ENCODE data around the gene SRGAP2C.
"Not testable (repeated sequence)": the region's sequence is repeated elsewhere in the genome, so short reads cannot be mapped to it uniquely, and the experiment has no call there.

Gene SRGAP2C

DNA sequence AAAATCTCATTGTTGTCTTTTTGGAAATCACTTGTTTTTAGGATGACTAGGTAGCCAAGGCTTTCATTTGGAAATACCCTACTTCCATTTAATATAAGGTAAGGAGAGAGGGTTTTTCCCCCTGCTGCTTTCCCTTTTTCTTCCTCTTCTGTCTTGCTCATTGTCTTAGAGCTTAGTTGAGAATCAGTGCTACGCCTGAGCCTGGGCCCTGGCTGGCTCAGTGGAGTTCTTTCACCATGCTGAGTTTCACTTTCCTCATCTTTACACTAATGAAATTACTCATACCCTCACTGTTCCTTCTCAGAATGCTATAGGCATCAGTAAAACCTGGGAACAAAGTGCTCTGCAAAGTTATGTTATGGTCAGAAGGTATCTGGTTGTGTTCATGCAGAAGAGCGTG is 154.8 kb downstream of the SRGAP2C start:
- not testable (repeated sequence) for DNase-seq (ENCODE audit: low spot score)

- DNase-seq (ENCODE audit: low spot score): not testable (repeated sequence)
These were observed 158.6 kb downstream of the SRGAP2C start for GRCh38 chr1:121343311-121343906.

DNA sequence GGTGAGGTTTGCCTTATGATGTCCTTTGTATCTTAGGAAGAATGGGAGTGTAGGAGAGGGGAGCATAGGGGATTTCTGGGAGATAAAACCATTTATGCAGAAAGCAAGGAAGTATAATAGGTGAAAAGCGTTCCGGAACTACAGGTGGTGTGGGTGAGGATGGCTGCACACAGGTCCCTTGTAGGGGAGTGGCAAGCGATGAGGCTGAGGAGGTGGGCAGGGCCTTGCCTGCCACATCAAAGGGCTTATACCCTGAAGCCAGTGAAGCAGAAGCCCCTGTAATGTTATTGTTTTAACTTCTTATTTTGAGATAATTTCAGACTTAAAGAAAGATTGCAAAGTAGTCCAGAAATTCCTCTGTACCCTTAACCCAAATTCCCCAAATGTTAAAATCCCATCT is 159.6 kb downstream of the SRGAP2C start:
- not testable (repeated sequence) for DNase-seq (ENCODE audit: low spot score)

DNA sequence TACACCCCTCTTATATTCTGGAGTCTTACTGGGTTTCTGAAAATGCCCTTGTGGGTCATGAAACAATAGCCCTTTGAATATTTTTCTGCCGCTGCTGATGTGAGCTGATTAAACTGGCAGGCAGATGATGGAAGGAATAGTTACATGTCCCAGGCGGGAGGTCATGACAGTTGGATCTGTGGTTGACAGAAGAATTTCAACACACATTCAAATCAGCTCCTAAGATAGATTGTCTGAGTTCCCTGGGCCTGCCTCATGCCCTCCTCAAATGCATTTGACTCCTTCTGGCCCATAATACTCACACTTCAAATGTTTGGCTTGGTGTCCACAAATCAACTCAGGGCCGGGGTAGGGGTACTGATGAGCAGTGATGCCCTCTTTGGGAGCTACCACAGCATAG is 161.9 kb downstream of the SRGAP2C start:
- DNase-seq (ENCODE audit: low spot score): not testable (repeated sequence)

- not testable (repeated sequence) for DNase-seq (ENCODE audit: low spot score)
These were observed 162.7 kb downstream of the SRGAP2C start for GRCh38 chr1:121347476-121347875.

DNA sequence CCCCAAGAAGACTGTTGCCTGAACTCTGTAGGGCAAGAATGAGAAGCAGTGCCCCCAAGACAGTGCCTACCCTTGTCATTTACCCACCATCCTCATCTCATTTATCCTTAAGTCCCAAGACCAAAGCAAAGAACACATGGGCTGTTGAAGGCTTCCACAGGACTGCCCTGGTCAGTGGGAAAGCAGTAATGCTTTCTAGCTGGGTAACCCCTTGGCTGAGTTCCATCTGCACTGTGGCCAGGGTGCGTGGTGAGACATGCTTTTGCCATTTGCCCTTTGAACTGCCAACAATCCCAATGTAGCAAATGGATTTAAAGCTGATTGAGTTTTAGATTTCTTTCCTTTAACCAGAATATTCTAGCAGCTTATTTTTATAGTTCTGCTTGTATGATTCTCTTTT is 163.3 kb downstream of the SRGAP2C start:
- DNase-seq (ENCODE audit: low spot score): not testable (repeated sequence)

GRCh38 chr1:121349332-121349967 is 164.7 kb downstream of the SRGAP2C start:
- DNase-seq (ENCODE audit: low spot score): not testable (repeated sequence)

DNA sequence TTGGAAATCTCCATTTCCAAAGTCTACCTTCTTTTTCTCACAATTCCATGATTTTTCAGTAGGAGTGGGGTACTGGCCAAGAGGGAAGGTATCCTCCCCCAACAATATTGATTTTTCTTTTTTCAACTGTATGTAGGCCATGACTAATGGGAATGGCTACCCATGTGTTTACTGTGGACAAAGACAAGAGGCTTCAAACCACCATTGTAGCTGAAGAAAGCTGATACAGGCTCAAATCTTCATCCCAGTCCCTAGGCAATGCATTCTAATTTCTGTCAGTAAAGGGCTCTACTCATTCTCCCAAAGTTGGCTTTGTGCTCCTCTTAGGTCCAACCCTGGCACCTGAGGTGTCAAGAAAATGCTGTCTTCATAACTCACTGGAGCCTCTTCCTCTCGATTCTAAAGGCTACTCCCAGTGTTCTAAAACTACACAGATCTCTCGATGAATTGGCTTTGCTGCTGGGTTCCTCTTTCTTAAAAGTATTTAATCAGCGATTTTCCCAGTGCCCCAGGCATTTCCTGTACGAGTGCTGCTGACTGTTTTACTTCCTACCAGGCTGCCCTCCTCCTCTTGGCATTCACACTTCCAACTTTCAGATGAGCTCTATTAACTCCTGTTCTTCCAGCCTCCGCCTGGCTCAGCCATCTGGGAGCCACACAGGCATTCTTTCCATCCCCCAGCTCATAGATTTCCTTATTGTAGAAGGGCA is 171.1 kb downstream of the SRGAP2C start:
- not testable (repeated sequence) for DNase-seq (ENCODE audit: low spot score)

DNA sequence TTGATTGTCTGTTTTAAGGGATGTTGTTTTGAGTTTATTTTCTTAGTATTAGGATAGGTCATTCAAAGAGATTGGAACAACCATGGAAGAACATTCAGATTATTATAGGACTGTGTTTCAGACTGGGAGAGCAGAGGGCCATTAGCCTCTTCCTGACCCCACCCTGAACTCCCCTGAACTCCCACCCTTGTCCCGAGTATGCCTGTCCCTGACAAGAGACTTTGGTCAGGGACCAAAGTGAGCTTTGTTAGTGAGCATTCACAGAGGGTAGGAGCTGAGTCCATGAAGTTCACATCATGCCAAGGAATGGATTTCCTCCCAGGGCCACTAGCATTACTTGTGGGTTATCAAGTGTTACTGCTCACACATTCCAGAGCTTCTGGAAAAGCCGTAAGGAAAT is 172.0 kb downstream of the SRGAP2C start:
- DNase-seq (ENCODE audit: low spot score): not testable (repeated sequence)

DNA sequence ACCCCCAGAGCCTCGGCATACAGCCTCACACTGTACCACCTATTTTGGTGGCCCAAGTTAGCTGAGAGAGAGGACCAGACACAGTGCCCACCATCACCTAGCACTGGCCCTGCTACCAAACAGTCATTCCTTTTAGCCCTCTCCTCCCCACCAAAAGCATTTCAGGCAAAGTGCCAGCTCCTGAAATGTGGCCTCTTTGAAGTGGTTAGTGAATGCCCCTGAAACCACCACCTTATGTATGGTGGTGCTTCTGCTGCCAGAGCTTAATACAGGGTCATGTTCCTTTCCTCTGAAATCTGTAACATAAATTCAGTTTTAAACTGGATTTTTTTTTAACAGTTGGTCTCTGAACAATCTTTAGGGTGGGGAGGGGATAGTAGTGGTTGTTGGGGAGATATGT is 175.8 kb downstream of the SRGAP2C start:
- not testable (repeated sequence) for DNase-seq (ENCODE audit: low spot score)

DNA sequence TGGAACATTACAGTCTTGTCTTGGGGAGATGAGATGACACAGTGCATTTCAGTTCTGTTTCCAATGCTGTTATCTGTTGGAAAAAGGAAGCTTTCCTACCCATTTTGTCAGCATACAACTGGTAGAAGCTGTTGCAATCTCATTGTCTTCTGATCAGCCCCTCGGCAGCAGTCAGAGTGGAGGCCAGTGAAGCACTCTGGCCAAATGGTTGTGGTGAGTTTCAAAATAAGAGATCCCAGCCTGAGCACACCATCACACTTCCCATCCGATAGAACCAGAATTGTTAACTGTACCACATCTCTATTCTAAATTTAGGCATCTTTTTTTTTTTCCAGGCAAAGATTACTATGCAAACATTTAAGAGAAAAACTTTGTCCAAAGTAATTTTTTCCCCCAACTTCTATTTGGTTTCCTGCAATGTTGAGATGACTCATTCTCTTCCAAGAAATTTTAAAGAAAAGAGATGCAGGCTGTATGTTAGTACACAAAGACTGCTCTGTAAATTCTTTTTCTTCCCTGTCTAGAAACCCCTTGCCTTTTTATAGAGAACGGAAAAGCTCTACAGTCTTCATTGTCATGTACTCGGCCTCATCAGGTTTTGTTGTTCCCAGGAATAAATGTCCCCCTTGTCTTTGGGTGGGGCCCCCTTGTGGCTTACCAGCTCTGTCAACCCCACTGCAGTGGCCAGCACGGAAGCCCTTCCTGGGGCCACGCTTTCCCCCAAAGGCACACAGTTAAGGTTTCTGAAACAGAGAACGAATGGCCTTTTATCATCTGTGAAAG is 176.9 kb downstream of the SRGAP2C start:
- DNase-seq (ENCODE audit: low spot score): not testable (repeated sequence)

DNA sequence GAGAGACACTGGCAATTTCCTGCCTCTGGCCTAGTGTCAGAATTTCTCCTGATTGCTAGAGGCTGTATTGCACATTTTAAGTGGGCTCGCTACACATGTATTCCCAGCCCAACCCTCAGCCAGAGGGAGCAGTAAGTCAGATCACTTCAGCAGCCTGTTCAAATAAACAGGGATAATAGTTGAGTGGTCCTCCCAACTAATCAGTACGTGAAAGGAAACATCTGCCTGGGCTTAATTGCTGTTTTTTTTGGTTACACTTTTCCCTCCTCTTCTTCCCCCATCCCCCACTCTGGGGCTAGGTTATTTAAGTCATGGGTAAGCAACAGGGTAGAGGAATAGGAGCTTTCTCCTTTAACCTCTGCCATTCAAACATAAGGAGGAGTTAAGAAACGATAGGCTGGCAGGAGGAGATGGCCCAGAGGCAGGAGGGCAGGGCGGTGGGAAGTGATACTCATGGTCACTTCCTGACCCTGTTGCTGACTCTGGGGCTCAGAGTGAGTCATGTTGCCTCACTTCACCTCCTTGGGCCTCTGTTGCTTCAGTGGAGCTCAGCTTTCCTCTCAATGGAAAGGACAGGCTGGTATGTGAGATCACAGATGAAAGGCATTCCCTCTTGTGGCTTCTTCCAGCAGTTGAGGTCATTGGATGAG is 177.6 kb downstream of the SRGAP2C start:
- not testable (repeated sequence) for DNase-seq (ENCODE audit: low spot score)

- not testable (repeated sequence) for DNase-seq (ENCODE audit: low spot score)
These were observed 180.5 kb downstream of the SRGAP2C start for GRCh38 chr1:121365316-121365715.

DNA sequence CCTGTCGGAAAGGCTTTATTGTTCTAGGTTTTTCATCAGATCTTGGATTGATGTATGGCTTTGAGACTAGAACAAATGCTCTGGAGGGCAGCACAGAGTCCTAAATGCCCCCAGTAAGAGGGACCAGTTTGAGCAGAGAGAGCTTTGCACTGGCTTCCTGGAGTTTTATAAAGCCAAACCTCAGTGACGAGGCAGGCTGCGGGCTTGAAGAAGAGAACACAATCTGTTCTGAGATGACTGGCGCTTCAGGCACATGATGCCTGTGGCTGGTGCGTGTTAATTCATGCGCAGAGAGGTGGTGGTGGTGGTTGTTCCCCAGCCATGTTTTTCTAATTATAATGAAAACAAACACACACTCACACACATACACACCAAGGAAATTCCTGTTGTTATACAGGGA is 180.9 kb downstream of the SRGAP2C start:
- not testable (repeated sequence) for DNase-seq (ENCODE audit: low spot score)

DNA sequence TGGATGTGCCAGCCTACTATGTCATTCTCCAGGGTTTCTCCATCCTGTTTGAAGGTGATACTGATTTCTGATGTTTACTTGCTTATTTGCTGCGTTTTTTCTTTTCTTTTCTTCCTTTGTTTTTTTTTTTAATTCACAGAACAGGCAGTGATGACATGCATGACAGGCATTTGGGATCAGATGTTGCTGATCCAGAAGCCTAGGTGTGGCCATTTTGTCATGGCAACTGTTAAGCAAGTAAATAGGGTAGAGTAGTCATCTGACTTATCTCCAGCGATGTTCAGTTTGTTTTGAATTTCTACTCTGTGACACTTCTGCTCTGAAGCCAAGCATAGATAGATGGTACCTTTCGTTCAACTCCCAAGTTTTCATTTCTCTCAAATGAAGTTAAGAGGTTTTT is 181.4 kb downstream of the SRGAP2C start:
- DNase-seq (ENCODE audit: low spot score): not testable (repeated sequence)

GRCh38 chr1:121368910-121369309 is 184.1 kb downstream of the SRGAP2C start:
- not testable (repeated sequence) for DNase-seq (ENCODE audit: low spot score)

DNA sequence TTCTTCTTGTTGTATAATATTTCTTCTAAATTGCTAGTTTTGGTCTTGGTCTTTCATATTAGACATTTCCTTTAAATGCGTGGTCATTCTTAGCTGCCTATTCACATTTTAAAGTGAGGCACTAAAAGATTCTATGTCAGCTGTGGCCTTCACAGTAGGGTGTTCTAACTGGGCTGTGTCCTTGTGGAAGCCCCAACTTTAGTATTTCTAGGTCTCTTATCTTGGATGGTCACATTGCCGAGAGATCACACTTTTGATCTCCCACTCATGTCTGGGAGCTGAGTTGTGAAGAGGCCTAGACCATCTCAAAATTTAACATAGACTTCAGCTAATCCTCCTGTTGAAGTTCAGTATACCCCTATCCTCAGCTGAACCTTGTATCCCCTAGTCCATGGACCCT is 185.2 kb downstream of the SRGAP2C start:
- DNase-seq (ENCODE audit: low spot score): not testable (repeated sequence)

GRCh38 chr1:121374851-121375367 is 190.1 kb downstream of the SRGAP2C start:
- DNase-seq (ENCODE audit: low spot score): not testable (repeated sequence)

DNA sequence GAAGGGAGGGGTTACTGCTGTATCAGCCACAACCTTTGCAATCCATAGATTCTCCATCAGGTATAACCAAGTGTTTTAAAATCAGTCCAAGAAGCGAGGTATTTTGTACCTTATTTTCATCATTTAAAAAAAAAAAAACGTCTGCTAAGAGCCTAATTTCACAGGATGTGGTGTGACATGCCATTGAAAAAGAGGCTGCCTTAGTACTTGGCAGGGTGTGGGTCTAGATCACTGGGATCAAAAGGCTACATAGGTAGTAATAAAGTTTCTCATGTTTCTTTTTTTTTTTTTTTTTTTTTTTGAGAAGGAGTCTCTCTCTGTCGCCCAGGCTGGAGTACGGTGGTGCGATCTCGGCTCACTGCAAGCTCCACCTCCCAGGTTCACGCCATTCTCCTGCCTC is 192.2 kb downstream of the SRGAP2C start:
- DNase-seq (ENCODE audit: low spot score): not testable (repeated sequence)

GRCh38 chr1:121378757-121379156 is 194.0 kb downstream of the SRGAP2C start:
- not testable (repeated sequence) for DNase-seq (ENCODE audit: low spot score)

- DNase-seq (ENCODE audit: low spot score): not testable (repeated sequence)
These were observed 200.0 kb downstream of the SRGAP2C start for GRCh38 chr1:121384754-121385153.
